Transverse colon (tissue), 4 donors: ENCODE measurements around the gene SPATA16. TPM values are rescaled to one million over a fixed set of nuclear protein-coding genes. Genes with fewer than 3 reads are reported as not detected.

ENCODE experiments used
- DNase-seq: peaks from one replicate; pipeline ENCODE4 v3.0.0-alpha.2; 2019
- H3K27ac ChIP-seq, 4 donors: fragments of 200-600 bp; sonication (generic); 2 replicates each; pipeline ENCODE4 v1.5.1; 2016 to 2018; ENCODE audit warnings: inconsistent platforms in 4 of 4
- H3K27me3 ChIP-seq: fragments of 200-600 bp; sonication (generic); 2 replicates; pipeline ENCODE4 v1.5.1; 2017; ENCODE audit warnings: inconsistent platforms
- H3K36me3 ChIP-seq, 4 donors: fragments of 200-600 bp; sonication (generic); 2 replicates each; pipeline ENCODE4 v1.5.1; 2017 to 2019; ENCODE audit warnings: inconsistent platforms in 4 of 4
- H3K4me1 ChIP-seq, 4 donors: fragments of 200-600 bp; sonication (generic); 2 replicates each; pipeline ENCODE4 v1.5.1; 2017 to 2020; ENCODE audit warnings: inconsistent platforms in 4 of 4
- H3K4me3 ChIP-seq, 4 donors: fragments of 200-600 bp; sonication (generic); 1 replicate in 1 of 4; 2 replicates in 3 of 4; pipeline versions ENCODE4 v1.5.1 to v1.6.1; 2017 to 2019; ENCODE audit warnings: inconsistent platforms in 4 of 4
- H3K9me3 ChIP-seq, 2 donors: fragments of 200-600 bp; sonication (generic); 2 replicates each; pipeline ENCODE4 v1.5.1; 2017 to 2019; ENCODE audit warnings: inconsistent platforms in 2 of 2
- EP300 ChIP-seq: sonication (generic); formaldehyde crosslinking; IDR thresholded peaks from one replicate; pipeline ENCODE4 v1.6.1; 2017; ENCODE audit warnings: antibody characterized with exemption, low read depth
- POLR2A ChIP-seq: fragments of 450-650 bp; IDR thresholded peaks from one replicate; pipeline ENCODE4 v1.6.1; 2016; ENCODE audit warnings: antibody characterized with exemption, mild to moderate bottlenecking, moderate library complexity
- POLR2AphosphoS5 ChIP-seq, 3 donors: sonication (generic); formaldehyde crosslinking; IDR thresholded peaks; one replicate each; pipeline ENCODE4 v1.6.1; 2016; ENCODE audit warnings: antibody characterized with exemption in 3 of 3
- WGBS, 2 donors: methylation state at CpG; one replicate each; pipeline ENCODE4 v1.1.5; 2018; ENCODE audit warnings: low coverage in 1 of 2; 5-methylcytosine and 5-hydroxymethylcytosine counted together
- in situ Hi-C, 4 donors: fragments of 200-750 bp; cut with MboI; loops; one replicate each; pipeline versions ENCODE4 v1.15.0 to v1.15.1; 2017; ENCODE audit warnings: low sequenced_read_pairs in 3 of 4, low pct_ligation_motif_present in 1 of 4, low pct_unique_long_range_greater_than_20kb in 1 of 4
- intact Hi-C: fragments of 100-400 bp; cut with DNase I; formaldehyde crosslinking; loops from one replicate; pipeline ENCODE4 v1.15.1; 2023; ENCODE audit warnings: low total_unique reads
- total RNA-seq, 4 donors: library from RNA; depleted of rRNA; stranded (reverse); fragments of >200 nt; gene quantifications; one replicate each; pipeline ENCODE4 v1.1.0, GENCODE V29; 2016
- TF ChIP-seq, protein P1 (sequence below), 5 experiments: fragments of 200-600 bp in 3 of 5; fragments of 450-650 bp in 2 of 5; sonication (generic) in 3 of 5; IDR thresholded peaks; 1 replicate in 2 of 5; 2 replicates in 3 of 5; pipeline ENCODE4 v1.5.1; 2016 to 2017; ENCODE audit warnings: antibody characterized with exemption in 5 of 5, inconsistent platforms in 3 of 5, mild to moderate bottlenecking in 2 of 5, moderate library complexity in 1 of 5

Gene SPATA16
- total RNA-seq, 4 donors from 2014 or later = not detected

- intact Hi-C loops (no loop called here), in situ Hi-C loops (no loop called here)
- Histone ChIP-seq H3K4me3 (no peak overlapping the region), H3K9me3 (no peaks in the 10 kb centered on the region), H3K27me3 (no peaks in the 10 kb centered on the region), H3K36me3 (no peaks in the 10 kb centered on the region), H3K4me1 (no peaks in the 10 kb centered on the region), H3K27ac (no peak overlapping the region)
- TF ChIP-seq, protein P1, sequence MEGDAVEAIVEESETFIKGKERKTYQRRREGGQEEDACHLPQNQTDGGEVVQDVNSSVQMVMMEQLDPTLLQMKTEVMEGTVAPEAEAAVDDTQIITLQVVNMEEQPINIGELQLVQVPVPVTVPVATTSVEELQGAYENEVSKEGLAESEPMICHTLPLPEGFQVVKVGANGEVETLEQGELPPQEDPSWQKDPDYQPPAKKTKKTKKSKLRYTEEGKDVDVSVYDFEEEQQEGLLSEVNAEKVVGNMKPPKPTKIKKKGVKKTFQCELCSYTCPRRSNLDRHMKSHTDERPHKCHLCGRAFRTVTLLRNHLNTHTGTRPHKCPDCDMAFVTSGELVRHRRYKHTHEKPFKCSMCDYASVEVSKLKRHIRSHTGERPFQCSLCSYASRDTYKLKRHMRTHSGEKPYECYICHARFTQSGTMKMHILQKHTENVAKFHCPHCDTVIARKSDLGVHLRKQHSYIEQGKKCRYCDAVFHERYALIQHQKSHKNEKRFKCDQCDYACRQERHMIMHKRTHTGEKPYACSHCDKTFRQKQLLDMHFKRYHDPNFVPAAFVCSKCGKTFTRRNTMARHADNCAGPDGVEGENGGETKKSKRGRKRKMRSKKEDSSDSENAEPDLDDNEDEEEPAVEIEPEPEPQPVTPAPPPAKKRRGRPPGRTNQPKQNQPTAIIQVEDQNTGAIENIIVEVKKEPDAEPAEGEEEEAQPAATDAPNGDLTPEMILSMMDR (IDR thresholded peaks at IDR 0.05) = no peak
- TF ChIP-seq POLR2A = no peak
- TF ChIP-seq POLR2AphosphoS5 (IDR thresholded peaks at IDR 0.05) = no peak
- no peak for TF ChIP-seq EP300
- DNase-seq = no peak
Observed at GRCh38 chr3:172855037-172855436, 286.0 kb downstream of the SPATA16 start.

GRCh38 chr3:172853921-172854666 is 286.9 kb downstream of the SPATA16 start:
- H3K4me3 ChIP-seq = no peak overlapping the region
- H3K4me1 ChIP-seq = no peaks in the 10 kb centered on the region
- in situ Hi-C loops = no loop called here
- no peaks in the 10 kb centered on the region for H3K36me3 ChIP-seq
- no peaks in the 10 kb centered on the region for H3K9me3 ChIP-seq
- intact Hi-C loops = no loop called here
- DNase-seq = no peak
- no peaks in the 10 kb centered on the region for H3K27me3 ChIP-seq
- no peak overlapping the region for H3K27ac ChIP-seq
- 40 to 60% methylated on average over 3 of the region's 3 CpGs for WGBS, 2 donors
- TF ChIP-seq, protein P1 (IDR thresholded peaks at IDR 0.05) = no peak

DNA sequence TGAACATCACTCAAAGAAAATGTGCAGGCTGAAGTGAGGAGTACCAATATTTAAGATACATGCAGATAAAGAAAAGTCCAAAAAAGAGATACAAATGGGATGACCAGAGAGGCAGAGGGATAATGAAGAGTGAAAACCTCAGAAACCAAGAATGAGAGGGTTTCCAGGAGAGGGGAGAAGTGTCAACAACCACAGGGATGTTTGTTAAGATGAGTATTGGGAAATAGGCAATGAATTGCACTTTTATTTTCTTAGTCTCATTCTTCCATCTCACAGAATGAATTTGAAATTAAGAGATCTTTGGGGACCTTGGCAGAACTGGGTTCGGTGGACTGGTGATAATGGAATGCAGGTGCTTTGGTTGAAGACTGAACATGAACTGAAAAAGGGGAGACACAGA is 288.0 kb downstream of the SPATA16 start:
- Histone ChIP-seq H3K27me3 (no peaks in the 10 kb centered on the region), H3K27ac (no peak overlapping the region), H3K9me3 (no peaks in the 10 kb centered on the region), H3K36me3 (no peaks in the 10 kb centered on the region), H3K4me1 (no peaks in the 10 kb centered on the region), H3K4me3 (no peak overlapping the region)
- 86 to 100% methylated on average over 1 of the region's 1 CpG for WGBS, 2 donors
- no peak for TF ChIP-seq POLR2A
- DNase-seq = no peak
- intact Hi-C loops (no loop called here), in situ Hi-C loops (no loop called here)

- DNase-seq = no peak
- no peaks in the 10 kb centered on the region for H3K9me3 ChIP-seq
- no peak overlapping the region for H3K27ac ChIP-seq
- intact Hi-C loops (no loop called here), in situ Hi-C loops (no loop called here)
- H3K36me3 ChIP-seq = no peaks in the 10 kb centered on the region
- no peaks in the 10 kb centered on the region for H3K4me1 ChIP-seq
- 43 to 58% methylated on average over 1 of the region's 1 CpG for WGBS, 2 donors
- no peaks in the 10 kb centered on the region for H3K27me3 ChIP-seq
- TF ChIP-seq POLR2A (no peak), POLR2AphosphoS5 (IDR thresholded peaks at IDR 0.05) (no peak), EP300 (no peak)
- TF ChIP-seq, protein P1 (IDR thresholded peaks at IDR 0.05) = no peak
- no peak overlapping the region for H3K4me3 ChIP-seq
Observed at GRCh38 chr3:172848910-172849309, 292.1 kb downstream of the SPATA16 start.

- Histone ChIP-seq H3K36me3 (no peaks in the 10 kb centered on the region), H3K27ac (no peak overlapping the region), H3K4me3 (no peak overlapping the region), H3K9me3 (no peaks in the 10 kb centered on the region), H3K4me1 (no peaks in the 10 kb centered on the region), H3K27me3 (no peaks in the 10 kb centered on the region)
- TF ChIP-seq POLR2AphosphoS5 (IDR thresholded peaks at IDR 0.05) (no peak), POLR2A (no peak), EP300 (no peak)
- TF ChIP-seq, protein P1 (IDR thresholded peaks at IDR 0.05) = no peak
- intact Hi-C loops = no loop called here
- DNase-seq = no peak
- in situ Hi-C loops = no loop called here
Observed at GRCh38 chr3:172847292-172847691, 293.7 kb downstream of the SPATA16 start.
